SIG-M5 (cell line): ENCODE measurements around the gene MEGF8.

Source experiments
- DNase-seq: peaks from one replicate; lab custom pipeline; 2025; lab: John Stamatoyannopoulos, UW

The MEGF8 gene

DNA sequence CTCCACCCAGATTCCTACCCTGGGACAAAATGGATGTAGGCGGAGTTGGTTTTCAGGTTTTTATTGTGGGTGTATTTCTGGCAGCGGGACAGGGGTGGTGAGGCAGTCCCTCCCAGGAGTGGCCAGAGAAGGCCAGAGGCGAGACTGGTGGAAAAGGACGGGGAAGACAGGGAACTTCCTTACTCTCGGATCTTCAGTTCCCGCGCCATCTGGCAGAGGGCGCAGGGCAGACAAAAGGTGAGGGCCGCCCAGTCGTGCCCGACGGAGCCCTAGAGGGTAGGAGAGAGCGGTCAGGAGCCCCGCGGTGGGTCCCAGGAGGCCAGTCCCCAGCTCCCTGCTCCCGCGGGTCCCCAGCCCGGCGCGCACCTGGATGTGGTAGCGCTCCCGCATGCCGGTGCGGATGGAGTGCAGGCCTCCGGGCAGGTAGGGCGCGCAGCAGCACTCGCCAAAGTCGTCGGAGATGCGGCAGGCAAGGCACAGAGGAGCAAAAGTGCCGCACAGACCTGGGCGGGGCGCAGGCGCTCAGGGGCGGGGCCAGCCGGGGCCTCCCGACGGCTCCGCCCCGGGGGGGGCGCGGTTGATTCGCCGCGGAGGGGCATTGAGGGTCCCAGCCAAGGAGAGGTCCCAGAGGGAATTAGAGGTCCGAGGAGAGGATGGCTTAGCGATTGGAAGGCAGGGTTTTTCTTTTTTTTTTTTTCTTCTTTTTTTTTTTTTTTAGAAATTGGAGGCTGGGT is 61.7 kb downstream of the MEGF8 start:
- DNase-seq = no peak

DNA sequence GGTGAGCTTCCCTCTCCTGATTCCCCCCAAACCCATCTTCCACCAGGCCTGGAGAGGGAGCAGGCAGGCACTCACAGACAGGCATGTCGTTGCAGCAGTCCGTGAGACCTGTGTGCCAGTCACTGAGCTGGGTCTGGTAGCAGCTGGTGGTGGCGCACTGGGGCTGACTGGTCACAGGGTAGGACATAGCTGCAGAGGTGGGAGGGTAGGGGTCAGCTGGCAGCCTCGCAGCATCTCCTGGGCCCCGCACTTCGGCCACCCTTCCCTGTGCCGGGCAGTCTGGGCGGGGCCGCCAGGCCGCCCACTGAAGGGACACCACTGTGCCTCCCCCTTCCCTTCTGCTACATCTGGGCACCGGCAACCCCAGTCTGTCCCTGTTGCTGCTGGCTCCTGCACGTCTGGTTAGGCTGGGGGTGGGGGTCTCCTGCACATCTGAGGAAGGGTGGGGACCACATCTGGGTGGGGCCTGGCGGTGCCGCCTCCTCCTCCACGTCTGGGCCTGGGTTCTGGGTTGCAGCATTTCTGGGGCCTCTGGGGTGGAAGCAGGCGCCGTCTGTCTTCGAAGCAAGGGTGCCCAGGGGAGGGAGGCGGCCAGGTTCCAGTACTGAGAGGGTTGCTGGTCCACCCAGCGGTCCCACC is 63.5 kb downstream of the MEGF8 start:
- DNase-seq = no peak

DNA sequence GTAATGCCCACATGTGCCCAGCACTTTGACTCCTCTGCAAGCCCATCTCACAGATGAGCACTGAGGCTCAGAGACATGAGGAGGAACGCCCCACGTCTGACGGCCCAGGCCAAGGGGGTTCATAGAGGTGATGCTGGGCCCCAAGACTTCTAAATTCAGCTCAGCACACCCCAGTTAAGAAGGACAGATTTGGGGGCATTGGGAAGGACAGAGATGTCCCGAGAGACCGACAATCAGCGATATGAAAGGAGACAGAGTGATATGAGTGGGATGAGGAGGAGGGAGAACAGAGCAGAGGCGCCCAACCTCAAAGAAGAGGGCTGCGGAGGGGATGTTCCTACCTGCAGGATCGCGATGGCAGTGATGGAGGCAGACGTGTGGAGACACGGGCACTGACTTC is 64.5 kb downstream of the MEGF8 start, which contains the start of gene CNFN:
Gene CNFN (minus strand): TSS at position 399 of the 400 bp plus-strand sequence. CDS start 1,260 bp downstream, outside the sequence.
- DNase-seq = no peak

DNA sequence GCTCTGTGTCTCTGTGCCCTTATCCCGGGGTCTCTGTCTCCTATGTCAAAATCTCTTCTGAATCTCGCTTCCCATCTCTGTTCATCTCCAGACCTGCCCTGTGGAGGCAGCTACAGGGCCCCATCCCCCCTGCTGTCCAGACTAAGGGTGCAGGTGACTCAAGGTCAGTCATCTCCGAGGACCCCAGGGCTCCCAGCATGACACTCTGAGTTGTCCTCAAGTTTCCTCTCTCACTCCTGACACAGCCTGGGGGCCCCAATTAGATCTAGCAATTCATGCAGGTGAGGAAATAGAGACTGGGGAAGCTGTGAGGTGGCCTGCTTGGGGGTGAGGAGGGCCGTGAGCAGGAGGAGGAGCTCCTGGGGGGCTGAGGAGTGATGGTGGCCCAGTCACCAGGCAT is 66.7 kb downstream of the MEGF8 start:
- no peak for DNase-seq

DNA sequence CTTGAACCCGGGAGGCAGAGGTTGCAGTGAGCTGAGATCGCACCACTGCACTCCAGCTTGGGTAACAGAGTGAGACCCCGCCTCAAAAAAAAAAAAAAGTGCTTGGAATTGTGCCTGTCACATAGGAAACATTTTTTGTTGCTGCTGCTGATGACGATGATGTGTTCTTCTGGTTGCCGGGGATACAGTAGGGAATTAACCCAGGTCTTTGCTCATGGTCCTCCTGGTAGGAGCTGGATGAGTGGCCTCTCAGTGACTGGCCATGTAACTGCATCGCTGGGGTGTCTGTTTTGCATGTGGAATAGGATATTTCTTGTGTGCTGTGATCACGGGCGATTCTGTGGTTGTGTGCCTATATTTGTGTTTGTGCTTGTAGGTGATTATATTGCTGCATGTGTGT is 69.3 kb downstream of the MEGF8 start:
- DNase-seq = no peak

DNA sequence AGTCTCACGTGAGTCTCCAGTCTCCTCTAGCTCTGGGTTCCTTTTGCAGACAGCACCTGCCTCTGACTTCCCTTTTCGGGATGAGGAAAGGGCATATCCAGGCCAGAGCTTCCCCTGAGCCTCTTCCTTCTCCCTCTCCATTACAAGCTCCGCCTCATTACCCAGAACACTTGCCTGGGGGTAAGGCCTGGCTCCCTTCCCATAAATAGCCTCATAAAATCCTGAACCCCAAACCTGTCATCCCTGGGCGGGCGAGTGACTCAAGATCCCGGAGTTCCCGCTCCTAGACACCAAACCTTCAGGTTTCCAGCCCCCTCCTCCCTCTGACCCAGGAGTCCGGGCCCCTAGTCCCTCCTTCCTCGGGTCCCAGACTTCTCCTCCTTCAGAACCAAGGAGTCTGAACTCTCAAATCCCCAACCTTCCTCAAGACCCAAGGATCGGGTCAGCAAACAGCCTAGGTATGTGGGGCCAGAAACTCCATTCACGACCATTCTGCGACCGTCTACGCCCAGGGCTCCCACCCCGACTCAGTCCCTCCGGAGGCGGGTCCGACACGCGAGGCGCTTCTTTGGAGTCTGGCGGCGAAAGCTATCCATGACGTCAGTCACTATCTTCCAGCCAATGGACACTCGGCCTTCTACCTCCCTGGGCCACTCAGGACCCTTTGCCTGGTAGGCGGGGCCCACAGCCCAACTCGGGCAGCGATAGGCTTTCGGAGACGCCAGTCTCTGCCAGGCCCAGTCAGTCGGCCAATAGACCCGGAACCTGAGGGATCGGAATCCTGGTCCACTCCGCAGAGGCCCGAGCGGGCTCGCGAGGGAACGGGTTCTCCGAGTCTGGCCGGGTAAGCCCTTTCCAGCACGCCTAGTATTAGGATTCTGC is 71.2 kb downstream of the MEGF8 start:
- peak; percentile 94 for DNase-seq

DNA sequence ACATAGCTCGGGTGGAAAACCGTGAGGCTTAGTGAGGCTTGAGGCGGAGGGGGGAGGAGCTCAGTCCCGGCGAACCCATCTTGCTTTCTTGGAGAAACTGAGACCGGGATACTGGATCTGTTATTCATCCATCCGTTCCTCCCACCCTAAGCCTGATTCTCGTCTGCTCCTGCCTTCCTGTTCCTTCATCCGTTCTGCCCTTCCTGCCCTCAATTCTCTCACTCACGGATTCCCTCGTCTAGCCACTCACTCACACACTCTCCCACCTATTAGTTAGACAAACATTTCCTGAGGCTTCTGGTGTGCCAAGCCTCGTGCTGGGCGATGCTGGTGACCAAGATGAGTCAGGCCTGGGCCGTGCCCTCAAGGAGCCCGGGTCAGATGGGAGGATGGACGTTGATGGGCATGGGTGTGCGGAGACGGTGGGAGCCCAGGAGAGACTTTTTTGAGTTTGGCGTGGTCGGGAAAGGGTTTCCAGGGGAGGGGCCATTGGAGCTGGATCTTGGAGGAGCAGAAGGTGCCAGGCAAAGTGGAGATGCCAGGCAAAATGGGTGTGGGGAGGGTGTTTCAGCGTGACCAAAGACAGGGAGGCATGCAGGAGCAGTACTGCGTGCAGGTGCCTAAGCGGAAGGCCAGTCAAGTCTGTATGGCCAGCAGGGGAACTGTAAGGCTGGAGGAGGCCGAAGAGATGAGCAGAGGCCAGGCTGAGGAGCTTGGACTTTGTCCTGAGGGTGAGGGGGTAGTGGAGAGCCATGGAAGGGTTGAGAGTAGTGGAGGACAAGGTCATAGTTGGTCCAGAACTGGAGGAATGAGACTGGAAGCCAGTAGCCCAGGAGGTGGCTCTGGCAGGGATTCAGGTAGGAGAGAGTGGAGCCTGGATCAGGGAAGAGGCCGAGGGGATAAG is 72.1 kb downstream of the MEGF8 start:
- no peak for DNase-seq

DNA sequence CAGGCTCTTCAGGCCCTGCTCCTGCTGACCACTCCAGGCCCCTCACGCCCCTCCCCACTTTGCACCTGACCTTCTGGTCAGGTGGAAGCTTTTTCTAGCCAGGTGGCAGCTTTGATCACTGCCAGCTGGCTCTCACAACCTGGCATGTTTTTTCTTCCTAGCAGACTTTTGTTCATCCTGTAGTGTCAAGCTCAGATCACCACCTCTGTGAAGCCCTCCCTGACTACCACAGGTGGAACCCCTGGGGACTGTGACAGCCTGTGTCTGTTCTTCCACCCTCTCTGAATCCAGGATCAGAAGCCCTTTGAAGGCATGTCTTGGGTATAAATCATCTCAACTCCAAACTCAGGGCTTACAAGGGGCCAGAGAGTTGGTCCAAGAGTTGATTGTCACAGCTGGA is 75.0 kb downstream of the MEGF8 start:
- no peak for DNase-seq

DNA sequence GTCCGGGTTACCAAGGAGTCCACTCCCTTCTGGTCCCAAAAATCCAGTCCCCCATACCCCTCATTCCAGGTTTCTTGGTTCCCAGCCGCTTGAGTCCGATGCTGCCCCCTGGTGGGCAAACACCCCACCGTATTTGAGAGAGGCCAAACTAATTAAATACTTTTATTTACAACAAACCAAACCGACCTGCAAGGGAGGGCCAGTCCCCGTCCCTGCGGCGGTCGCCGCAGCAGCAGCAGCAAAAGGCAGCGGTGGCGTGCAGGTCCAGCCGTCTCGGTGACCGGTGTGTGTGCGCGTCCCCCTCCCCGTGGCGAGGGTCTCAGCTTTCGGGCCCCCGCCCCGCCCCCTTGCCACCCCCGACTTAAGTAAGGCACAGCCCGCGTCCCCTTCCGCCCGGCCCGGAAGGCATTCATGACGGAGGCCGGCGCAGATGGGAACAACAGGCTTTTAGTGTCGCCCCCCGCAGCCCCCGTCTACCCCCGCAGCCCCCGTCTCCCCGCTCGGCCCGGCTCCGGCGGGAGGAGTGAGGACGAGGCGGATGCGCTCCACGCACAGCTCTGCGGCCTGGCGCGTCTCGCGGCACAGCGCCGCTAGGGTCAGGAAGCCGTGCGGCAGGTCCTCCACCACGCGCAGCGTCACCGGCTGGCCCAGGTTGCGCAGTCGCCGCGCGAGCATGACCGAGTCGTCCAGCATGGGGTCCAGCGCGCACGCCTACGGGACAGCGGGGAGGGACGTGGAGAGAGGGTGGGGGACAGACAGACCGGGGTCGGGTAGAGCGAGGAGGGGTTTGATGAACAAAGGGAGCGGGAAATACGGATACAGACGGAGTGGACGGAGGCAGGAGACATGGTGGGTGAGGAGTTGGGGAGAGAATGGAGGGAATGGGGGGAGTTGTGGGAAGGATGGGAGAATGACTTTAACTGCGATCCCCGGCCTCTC is 76.2 kb downstream of the MEGF8 start:
- no peak for DNase-seq

DNA sequence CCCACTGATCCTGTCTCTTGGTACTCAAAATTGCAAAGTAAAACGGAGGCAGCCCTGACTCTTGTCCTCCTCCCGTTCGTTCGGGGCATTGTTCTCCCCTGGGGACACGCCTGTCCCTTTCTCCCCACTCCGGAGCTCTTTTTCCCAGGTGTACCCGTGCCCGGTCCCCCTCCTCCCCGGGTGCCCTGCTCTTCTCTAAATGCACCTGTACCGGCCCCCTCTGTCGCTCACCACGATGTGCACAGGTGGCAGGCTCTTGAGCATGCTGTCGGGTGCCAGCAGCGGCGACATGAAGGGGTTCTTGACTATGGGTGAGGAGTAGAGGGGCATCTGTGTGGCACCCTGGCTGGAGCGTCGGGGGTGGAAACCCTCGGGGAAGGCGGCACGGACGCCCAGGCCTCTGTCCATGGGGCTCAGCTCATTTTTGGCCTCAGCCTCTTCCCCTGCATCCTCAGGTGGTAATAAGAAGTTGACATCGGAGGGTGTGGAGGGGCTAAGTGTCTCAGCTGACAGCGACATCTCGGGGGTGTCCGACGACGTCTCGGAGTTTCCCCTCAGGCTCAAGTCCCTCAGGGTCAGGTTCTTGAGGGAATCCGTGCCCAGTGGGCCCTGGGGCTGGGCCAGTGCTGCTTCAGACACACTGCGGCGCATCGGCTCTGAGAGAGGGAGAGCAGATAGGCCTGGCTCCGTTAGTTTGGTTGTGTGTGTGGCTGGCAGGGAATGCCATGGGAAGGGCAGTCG is 77.1 kb downstream of the MEGF8 start:
- no peak for DNase-seq

DNA sequence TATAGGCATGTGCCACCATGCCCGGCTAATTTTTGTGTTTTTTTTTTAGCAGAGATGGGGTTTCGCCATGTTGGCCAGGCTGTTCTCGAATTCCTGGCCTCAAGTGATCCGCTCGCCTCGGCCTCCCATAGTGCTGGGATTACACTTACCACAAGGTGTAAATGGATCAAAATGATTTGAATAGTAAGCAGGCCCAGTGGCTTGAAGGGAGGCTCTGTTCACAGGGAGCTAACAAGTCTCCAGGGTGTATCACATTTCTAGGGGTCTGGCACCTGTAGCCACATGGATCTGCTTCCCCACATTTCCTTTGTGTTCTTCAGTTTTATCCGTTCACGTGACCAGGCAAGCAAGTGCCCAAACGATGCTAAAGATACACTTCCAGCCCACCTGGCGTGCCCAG is 78.2 kb downstream of the MEGF8 start:
- DNase-seq = no peak

DNA sequence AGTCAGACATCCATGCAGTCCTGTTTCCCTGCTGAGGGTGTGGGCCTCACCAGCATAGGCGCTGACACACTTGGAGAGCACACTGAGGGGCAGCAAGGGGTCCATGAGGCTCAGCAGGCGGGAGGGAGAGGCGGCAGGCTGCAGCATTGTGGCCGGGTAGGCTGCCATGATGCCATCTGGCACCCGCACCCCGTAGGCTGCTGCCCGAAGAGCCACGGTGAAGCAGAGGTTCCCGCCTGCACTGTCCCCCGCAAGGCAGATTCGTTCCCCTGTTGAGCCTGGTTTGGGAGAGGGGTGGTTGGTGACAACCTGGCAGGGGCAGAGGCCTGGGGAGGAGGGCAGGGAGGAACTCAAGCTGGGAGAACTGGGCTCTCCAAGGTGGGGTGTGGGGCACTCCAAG is 80.7 kb downstream of the MEGF8 start:
- no peak for DNase-seq

DNA sequence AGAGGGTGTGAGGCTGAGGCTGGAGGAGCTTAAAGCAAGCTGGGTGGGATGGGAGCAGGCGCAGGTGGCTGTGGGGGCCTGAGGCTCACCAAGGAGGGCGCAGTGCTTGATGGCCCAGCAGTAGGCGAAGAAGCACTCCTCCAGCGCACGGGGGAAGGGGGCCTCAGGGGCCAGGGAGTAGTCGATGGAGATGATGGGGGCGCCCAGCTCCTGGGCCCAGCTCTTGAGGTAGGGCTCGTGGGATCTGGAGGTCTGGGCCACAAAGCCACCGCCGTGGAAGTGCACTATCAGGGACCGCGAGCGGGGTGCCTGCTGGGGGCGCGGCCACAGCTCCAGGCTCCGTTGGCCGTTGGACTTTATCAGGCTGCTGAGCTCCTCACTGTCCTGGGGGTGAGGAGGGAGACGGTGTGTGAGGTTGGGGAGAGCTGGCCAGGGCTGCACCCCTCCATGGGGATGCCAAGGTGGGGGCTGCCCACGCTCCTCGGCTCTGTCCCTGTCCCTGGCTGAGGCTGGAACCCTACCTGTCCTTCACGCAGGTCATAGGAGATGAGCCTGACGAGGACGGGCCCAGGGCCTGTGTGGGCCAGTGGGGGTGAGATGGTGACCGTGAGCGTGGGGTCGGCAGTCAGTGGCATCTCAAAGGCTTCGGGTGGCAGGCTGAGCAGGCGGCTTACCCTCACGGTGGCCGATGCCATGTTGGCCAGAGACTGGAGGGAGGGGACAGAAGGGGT is 81.8 kb downstream of the MEGF8 start:
- no peak for DNase-seq

DNA sequence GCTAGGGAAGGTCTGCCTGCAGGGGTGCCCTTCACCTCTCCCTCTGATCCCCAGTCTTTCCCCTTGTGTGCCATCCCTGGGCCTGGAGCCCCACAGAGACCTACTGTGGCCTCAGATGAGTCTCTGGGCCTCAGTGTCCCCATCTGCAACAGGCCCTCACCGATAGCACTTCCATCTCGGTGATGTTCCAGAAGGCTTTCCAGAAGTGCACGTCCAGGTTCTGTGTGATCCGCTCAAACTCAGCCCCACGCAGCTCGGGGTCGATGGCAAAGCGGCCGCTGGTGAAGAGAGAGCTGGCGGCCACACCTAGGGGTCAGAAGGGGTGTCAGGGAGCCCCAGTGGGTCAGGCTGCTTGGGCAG is 82.4 kb downstream of the MEGF8 start:
- DNase-seq = no peak

DNA sequence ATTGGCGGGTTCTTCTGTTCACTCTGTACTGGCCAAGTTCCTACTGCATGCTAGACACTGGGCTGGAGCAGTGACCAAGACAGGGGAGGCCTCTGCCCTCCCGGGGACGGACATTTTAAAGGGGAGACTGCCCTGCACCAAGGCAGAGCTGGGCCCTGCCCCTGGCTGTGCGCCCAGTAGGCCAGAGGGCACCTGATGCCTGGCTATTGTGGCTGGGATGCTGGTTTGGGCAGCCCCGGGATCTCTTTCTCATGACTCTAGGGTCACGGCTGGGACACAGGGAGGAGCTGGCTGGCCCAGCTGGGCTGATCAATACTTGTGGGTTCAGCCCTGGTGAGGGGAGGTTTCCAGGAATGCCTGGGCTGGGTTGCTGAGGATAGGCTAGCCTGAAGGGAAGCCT is 84.0 kb downstream of the MEGF8 start:
- no peak for DNase-seq

DNA sequence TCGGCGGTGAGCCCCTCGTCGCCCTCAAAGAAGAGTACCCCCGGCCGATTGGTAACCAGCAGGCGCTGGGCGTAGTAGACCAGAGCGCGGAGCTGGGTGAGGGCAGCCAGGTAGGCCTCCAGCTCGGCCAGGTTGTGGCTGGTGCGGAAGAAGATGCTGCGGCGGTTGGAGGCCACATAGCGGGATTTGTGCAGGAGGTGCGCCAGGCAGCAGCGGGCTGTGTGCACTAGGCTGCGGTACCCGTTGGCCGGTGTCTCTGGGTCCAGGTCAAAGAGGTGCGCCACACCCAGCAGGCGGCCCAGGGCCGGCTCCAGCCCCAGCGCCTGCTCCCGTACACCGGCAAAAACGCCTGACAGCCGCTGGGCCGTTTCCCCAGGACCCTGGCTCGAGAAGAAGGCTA is 84.9 kb downstream of the MEGF8 start:
- no peak for DNase-seq

DNA sequence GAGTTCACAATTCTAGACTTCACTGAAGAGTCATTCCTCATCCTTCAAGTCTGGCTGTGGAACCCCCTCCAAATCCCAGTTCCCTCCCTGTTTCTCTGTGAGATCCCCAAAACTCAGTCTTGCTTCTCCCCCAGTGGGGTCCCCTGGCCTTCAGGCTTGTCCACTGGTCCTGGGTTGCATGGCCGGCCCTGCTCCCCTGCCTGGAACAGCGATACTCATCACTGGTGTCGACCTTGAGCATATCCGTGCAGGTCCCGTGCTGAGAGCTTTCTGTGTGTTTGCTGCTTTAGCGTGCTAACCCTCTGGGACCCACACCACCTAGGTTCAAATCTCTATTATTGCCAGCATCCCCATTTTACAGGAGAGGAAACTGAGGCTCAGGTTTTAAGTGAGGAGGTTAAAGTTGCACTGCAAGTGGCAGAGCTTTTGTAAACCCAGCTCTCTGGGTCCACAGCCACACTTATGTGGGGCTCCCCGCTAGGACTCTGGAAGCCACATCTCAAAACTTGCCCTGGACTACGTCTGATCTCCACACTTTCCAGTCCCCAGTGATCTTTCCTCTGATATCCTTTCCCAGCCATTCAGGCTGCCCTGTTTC is 86.2 kb downstream of the MEGF8 start:
- DNase-seq = no peak

DNA sequence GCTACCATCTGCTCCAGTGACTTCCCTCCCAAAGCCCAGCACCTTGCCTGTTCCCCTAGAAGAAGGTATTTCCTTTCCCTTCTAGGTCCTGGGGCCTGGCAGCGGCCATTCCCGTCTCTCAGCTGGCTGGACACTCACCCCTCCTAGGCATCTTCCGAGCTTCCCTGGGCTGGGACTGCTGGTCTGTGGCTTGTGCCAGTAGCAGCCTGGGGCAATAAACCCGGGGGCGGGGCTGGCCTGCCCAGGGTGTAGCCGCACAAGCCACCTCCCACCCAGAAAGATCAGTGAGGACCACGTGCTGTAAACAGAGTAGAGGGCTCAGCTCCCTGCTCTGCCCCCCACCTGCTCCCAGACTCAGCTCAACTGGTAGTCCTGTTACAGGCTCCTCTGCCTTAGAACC is 86.8 kb downstream of the MEGF8 start:
- no peak for DNase-seq

DNA sequence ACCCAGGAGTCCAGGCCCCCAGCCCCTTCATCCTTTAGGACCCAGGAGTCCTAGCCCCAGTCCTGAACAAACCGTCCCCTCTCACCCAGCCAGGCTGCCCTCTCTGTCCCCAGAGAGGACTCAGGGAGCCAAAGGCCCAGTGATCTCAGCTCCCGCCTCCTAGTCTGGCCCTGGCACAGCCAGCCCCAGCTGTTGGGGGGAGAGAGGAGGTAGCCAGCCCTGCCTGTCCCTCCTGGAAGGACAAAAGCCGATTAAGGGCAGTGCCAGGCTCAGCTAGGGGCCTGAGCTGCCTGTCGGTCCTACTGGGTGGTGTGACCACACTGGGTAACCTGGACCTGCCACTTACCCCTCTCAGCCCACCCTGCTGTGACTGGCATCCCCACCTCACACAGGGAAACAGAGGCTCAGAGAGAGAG is 87.2 kb downstream of the MEGF8 start:
- DNase-seq = no peak
